WTC11 (cell line): Measurements from ENCODE around the gene MYO5B. TPM values are rescaled to one million over a fixed set of nuclear protein-coding genes. Genes with fewer than 3 reads are reported as not detected.

Source experiments
- ATAC-seq: fragments of 200-7000 bp; cut with Tn5 transposase; 2 replicates; pipeline ENCODE4 v1.10.0; 2021; ENCODE audit warnings: mild to moderate bottlenecking, moderate library complexity
- CTCF ChIA-PET: fragments of 300-600 bp; sonication (Branson Sonifier 250); formaldehyde crosslinking; loops from one replicate; lab custom pipeline; 2021; ENCODE audit warnings: antibody characterized with exemption; lab: Charles Lee
- POLR2A ChIA-PET: fragments of 350-600 bp; sonication (Branson Sonifier 250); formaldehyde crosslinking; loops from one replicate; lab custom pipeline; 2021; ENCODE audit warnings: antibody characterized with exemption; lab: Charles Lee
- DNase-seq: peaks from one replicate; pipeline ENCODE4 v3.0.0; 2021; ENCODE audit warnings: low spot score
- H3K27ac Mint-ChIP-seq: 2 replicates; pipeline ENCODE4 v1.8.0; 2021; ENCODE audit warnings: mixed read lengths
- H3K27me3 Mint-ChIP-seq: 2 replicates; pipeline ENCODE4 v1.8.0; 2021; ENCODE audit warnings: low read depth, mild to moderate bottlenecking, moderate library complexity, mixed read lengths
- H3K36me3 Mint-ChIP-seq: 2 replicates; pipeline ENCODE4 v1.8.0; 2021; ENCODE audit warnings: mixed read lengths
- H3K4me1 Mint-ChIP-seq: 2 replicates; pipeline ENCODE4 v1.8.0; 2022; ENCODE audit warnings: mixed read lengths
- H3K4me3 Mint-ChIP-seq: 2 replicates; pipeline ENCODE4 v1.8.0; 2021; ENCODE audit warnings: mild to moderate bottlenecking, moderate library complexity, mixed read lengths
- H3K9me3 Mint-ChIP-seq: 2 replicates; pipeline ENCODE4 v1.8.0; 2021; ENCODE audit warnings: mixed read lengths
- CREB1 ChIP-seq: sonication (generic); formaldehyde crosslinking; IDR thresholded peaks from 2 replicates; pipeline ENCODE4 v1.8.0; 2023; ENCODE audit warnings: mild to moderate bottlenecking, missing genetic modification reagents
- ETV6 ChIP-seq: sonication (generic); formaldehyde crosslinking; IDR thresholded peaks from 2 replicates; pipeline ENCODE4 v1.8.1; 2022; ENCODE audit warnings: mild to moderate bottlenecking, missing genetic modification reagents
- GRHL2 ChIP-seq: fragments of 250-450 bp; sonication (Bioruptor Pico); IDR thresholded peaks from 2 replicates; pipeline ENCODE4 v1.8.0; 2022; ENCODE audit warnings: mild to moderate bottlenecking, moderate library complexity; ENCODE audit not compliant: insufficient replicate concordance, severe bottlenecking
- NR2C2 ChIP-seq: sonication (generic); formaldehyde crosslinking; IDR thresholded peaks from 2 replicates; pipeline ENCODE4 v1.8.0; 2022; ENCODE audit warnings: mild to moderate bottlenecking, missing genetic modification reagents
- NR3C1 ChIP-seq: sonication (generic); formaldehyde crosslinking; conservative IDR thresholded peaks from 2 replicates; pipeline ENCODE4 v1.8.1; 2023; ENCODE audit warnings: low read depth, mild to moderate bottlenecking, missing genetic modification reagents
- PRRX2 ChIP-seq: fragments of 250-450 bp; sonication (Bioruptor Pico); IDR thresholded peaks from 2 replicates; pipeline ENCODE4 v1.8.0; 2021; ENCODE audit warnings: mild to moderate bottlenecking
- RELA ChIP-seq: sonication (generic); formaldehyde crosslinking; IDR thresholded peaks from 2 replicates; pipeline ENCODE4 v1.8.1; 2022; ENCODE audit warnings: missing genetic modification reagents, mild to moderate bottlenecking, borderline replicate concordance
- SMAD4 ChIP-seq: sonication (generic); formaldehyde crosslinking; IDR thresholded peaks from 2 replicates; pipeline ENCODE4 v1.8.0; 2022; ENCODE audit warnings: mild to moderate bottlenecking, missing genetic modification reagents
- SOX15 ChIP-seq: fragments of 250-450 bp; sonication (Bioruptor Pico); IDR thresholded peaks from 2 replicates; pipeline ENCODE4 v1.9.0; 2021; ENCODE audit warnings: mild to moderate bottlenecking
- ZNF219 ChIP-seq: sonication (generic); formaldehyde crosslinking; IDR thresholded peaks from 2 replicates; pipeline ENCODE4 v1.8.0; 2023; ENCODE audit warnings: missing genetic modification reagents, mild to moderate bottlenecking, borderline replicate concordance
- ZNF263 ChIP-seq: sonication (generic); formaldehyde crosslinking; IDR thresholded peaks from 2 replicates; pipeline ENCODE4 v1.8.1; 2022; ENCODE audit warnings: low read depth, mild to moderate bottlenecking, moderate library complexity, missing genetic modification reagents
- ZNF671 ChIP-seq: fragments of 250-450 bp; sonication (Bioruptor Pico); IDR thresholded peaks from 2 replicates; pipeline ENCODE4 v1.8.0; 2021; ENCODE audit warnings: mild to moderate bottlenecking
- total RNA-seq: library from RNA; stranded (reverse); gene quantifications from 3 replicates; pipeline ENCODE4 v1.2.3, GENCODE V29; 2021
- TF ChIP-seq, protein P1 (sequence below): fragments of 250-450 bp; sonication (Bioruptor Pico); conservative IDR thresholded peaks from 2 replicates; pipeline ENCODE4 v1.9.0; 2021; ENCODE audit warnings: mild to moderate bottlenecking
- TF ChIP-seq, protein P2 (sequence below): sonication (generic); formaldehyde crosslinking; IDR thresholded peaks from 2 replicates; pipeline ENCODE4 v1.8.0; 2022; ENCODE audit warnings: mild to moderate bottlenecking, missing genetic modification reagents
- TF ChIP-seq, protein P3 (sequence below): sonication (generic); formaldehyde crosslinking; IDR thresholded peaks from 2 replicates; pipeline ENCODE4 v1.8.0; 2022; ENCODE audit warnings: mild to moderate bottlenecking, missing genetic modification reagents
- TF ChIP-seq, protein P4 (sequence below): fragments of 200-600 bp; IDR thresholded peaks from 2 replicates; pipeline ENCODE4 v1.8.0; 2022; ENCODE audit warnings: antibody characterized with exemption
- TF ChIP-seq, protein P5 (sequence below): sonication (generic); formaldehyde crosslinking; IDR thresholded peaks from 2 replicates; pipeline ENCODE4 v1.8.0; 2022; ENCODE audit warnings: mild to moderate bottlenecking, missing genetic modification reagents
- TF ChIP-seq, protein P6 (sequence below): fragments of 250-450 bp; sonication (Bioruptor Pico); IDR thresholded peaks from 2 replicates; pipeline ENCODE4 v1.9.0; 2021; ENCODE audit warnings: mild to moderate bottlenecking, borderline replicate concordance

MYO5B gene
- total RNA-seq, 1 experiment from 2014 or later: 8.7 TPM

DNA sequence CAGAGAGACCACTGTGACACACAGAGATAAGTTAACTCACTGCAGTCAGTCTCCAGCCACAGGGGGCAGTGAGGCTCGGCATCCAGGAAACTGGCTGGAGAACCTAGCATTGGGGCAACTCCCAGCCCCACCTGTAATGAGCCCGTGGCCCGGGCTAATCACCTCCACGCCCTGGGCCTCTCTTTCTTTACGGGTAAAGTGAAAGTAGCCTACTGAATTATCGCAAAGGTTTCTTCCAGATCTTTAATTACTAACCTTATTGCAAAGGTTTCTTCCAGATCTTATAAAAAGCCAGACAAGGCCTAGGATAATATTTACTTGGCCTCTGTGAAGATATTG, 336.0 kb downstream of the MYO5B start (continued):
- TF ChIP-seq ETV6 (CRISPR knock-in tag) (no peak), SMAD4 (CRISPR knock-in tag) (no peak), RELA (CRISPR knock-in tag) (no peak), NR3C1 (CRISPR knock-in tag) (no peak), SOX15 (CRISPR knock-in tag) (no peak), CREB1 (CRISPR knock-in tag) (no peak), ZNF671 (CRISPR knock-in tag) (no peak), NR2C2 (CRISPR knock-in tag) (no peak)
- TF ChIP-seq, protein P1, sequence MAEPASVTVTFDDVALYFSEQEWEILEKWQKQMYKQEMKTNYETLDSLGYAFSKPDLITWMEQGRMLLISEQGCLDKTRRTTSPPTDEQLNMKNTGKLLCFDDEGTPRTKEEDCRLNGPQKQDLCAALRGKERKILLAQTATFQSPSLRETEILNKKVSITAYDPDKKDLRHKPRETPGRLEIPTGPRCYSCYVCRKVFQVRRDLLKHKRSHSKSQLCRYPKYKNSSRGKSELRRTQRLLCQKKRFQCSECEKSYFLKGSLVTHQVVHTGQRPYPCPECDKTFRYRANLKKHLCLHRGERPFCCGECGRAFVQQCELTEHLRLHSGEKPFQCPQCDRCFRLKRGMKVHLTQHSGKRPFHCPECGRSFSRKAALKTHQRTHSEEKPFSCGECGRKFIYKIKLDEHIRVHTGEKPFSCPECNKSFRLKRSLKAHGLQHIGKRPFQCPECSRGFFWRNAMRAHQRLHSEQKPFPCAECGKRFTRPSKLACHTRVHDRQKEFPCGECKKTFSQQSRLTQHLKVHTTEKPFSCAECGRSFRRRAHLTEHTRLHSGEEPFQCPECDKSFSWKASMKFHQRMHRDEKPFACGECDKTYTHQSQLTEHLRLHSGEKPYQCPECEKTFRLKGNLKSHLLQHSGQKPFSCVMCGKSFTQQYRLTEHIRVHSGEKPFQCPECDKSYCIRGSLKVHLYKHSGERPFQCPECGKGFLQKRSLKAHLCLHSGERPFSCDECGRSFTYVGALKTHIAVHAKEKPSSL (CRISPR knock-in tag): no peak
- TF ChIP-seq, protein P2, sequence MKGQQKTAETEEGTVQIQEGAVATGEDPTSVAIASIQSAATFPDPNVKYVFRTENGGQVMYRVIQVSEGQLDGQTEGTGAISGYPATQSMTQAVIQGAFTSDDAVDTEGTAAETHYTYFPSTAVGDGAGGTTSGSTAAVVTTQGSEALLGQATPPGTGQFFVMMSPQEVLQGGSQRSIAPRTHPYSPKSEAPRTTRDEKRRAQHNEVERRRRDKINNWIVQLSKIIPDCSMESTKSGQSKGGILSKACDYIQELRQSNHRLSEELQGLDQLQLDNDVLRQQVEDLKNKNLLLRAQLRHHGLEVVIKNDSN (CRISPR knock-in tag): no peak
- TF ChIP-seq, protein P3, sequence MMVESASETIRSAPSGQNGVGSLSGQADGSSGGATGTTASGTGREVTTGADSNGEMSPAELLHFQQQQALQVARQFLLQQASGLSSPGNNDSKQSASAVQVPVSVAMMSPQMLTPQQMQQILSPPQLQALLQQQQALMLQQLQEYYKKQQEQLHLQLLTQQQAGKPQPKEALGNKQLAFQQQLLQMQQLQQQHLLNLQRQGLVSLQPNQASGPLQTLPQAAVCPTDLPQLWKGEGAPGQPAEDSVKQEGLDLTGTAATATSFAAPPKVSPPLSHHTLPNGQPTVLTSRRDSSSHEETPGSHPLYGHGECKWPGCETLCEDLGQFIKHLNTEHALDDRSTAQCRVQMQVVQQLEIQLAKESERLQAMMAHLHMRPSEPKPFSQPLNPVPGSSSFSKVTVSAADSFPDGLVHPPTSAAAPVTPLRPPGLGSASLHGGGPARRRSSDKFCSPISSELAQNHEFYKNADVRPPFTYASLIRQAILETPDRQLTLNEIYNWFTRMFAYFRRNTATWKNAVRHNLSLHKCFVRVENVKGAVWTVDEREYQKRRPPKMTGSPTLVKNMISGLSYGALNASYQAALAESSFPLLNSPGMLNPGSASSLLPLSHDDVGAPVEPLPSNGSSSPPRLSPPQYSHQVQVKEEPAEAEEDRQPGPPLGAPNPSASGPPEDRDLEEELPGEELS (CRISPR knock-in tag): no peak

DNA sequence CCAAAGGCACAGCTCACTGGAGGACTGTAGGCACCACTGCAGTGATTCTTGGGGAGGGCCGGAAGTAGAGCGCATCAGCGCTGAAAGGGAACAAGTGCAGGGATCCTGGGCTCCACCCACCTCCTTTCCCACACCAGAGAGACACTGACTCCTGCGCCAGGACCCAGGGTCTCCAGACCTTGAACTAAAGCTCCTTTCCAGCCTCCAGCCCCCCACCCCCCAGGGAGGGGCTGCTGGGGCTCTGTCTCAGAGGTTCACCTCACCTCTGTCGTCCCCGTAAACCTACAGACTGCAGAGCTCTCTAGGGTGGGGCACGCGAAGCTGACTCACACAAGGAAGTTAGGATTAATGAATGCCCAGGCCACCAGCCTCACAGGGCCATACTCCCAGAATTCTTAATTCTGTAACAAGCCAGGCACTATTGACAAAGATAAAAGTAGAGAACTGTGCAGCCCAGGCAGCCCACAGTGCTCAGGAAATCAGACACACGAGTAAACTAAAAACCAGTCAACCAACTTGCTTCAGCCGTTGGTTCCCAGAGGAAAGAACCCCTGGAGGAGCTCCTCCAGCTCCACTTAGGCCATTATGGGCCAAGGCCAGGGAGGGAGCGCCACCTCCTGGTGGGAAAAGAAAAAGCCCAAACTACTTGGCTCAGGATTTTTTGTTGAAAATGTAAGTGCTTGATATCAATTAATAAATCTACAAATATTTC, 336.5 kb downstream of the MYO5B start:
- peaks cover 12% of the 10 kb centered on the region for H3K4me1 Mint-ChIP-seq
- CTCF ChIA-PET: interaction anchor here (0.6 to 5.2 kb wide), 68 partner anchors 9 to 398 kb away, joined by 3 to 51 read pairs (median 4); partner anchors contain the start of genes ACAA2 and C18orf32
- ATAC-seq (peak; percentile 75), DNase-seq (peak; percentile 79)
- H3K4me3 Mint-ChIP-seq: no peak overlapping the region
- H3K27me3 Mint-ChIP-seq: no peaks in the 10 kb centered on the region
- no peaks in the 10 kb centered on the region for H3K9me3 Mint-ChIP-seq
- H3K27ac Mint-ChIP-seq: peak overlapping the region; percentile 57
- POLR2A ChIA-PET: interaction anchor here (0.6 to 0.8 kb wide), 2 partner anchors 13 to 297 kb away, joined by 4 to 5 read pairs; no protein-coding TSS in a partner anchor
- TF ChIP-seq, protein P4, sequence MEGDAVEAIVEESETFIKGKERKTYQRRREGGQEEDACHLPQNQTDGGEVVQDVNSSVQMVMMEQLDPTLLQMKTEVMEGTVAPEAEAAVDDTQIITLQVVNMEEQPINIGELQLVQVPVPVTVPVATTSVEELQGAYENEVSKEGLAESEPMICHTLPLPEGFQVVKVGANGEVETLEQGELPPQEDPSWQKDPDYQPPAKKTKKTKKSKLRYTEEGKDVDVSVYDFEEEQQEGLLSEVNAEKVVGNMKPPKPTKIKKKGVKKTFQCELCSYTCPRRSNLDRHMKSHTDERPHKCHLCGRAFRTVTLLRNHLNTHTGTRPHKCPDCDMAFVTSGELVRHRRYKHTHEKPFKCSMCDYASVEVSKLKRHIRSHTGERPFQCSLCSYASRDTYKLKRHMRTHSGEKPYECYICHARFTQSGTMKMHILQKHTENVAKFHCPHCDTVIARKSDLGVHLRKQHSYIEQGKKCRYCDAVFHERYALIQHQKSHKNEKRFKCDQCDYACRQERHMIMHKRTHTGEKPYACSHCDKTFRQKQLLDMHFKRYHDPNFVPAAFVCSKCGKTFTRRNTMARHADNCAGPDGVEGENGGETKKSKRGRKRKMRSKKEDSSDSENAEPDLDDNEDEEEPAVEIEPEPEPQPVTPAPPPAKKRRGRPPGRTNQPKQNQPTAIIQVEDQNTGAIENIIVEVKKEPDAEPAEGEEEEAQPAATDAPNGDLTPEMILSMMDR: peak; percentile 86
- TF ChIP-seq, protein P5, sequence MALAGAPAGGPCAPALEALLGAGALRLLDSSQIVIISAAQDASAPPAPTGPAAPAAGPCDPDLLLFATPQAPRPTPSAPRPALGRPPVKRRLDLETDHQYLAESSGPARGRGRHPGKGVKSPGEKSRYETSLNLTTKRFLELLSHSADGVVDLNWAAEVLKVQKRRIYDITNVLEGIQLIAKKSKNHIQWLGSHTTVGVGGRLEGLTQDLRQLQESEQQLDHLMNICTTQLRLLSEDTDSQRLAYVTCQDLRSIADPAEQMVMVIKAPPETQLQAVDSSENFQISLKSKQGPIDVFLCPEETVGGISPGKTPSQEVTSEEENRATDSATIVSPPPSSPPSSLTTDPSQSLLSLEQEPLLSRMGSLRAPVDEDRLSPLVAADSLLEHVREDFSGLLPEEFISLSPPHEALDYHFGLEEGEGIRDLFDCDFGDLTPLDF: no peak
- H3K36me3 Mint-ChIP-seq: no peaks in the 10 kb centered on the region

DNA sequence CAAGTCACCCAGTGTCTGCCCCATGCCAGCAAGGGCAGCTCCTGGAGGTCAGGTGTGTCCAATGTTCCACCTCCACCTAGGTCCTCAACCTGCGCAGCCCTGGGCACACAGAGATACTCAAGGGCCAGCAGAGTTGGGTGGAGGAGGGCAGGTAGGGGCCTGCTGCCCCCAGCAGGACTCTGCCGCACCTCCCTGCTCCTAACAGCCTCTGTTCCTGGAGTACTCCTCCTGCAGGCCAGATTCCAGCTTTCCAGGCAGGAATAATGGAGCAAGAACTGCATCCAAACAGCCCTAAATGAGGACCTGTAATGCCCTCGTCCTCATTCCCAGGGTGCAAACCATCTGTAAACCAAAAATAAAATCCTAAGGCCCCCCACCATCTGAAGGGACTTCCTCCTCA, 337.2 kb downstream of the MYO5B start:
- Mint-ChIP-seq H3K27me3 (no peaks in the 10 kb centered on the region), H3K36me3 (no peaks in the 10 kb centered on the region), H3K27ac (no peak overlapping the region), H3K4me3 (no peak overlapping the region), H3K9me3 (no peaks in the 10 kb centered on the region), H3K4me1 (peaks cover 12% of the 10 kb centered on the region)
- ATAC-seq: peak; percentile 50
- ChIA-PET CTCF (interaction anchor here (0.8 to 5.2 kb wide), 26 partner anchors 8 to 393 kb away, joined by 3 to 51 read pairs (median 8); partner anchors contain the start of genes ACAA2 and C18orf32), POLR2A (no interaction called here)
- DNase-seq: no peak
- no peak for TF ChIP-seq PRRX2
- TF ChIP-seq ZNF219 (CRISPR knock-in tag): no peak
- TF ChIP-seq, protein P4: no peak
- no peak for TF ChIP-seq ZNF263 (CRISPR knock-in tag)
- no peak for TF ChIP-seq GRHL2 (CRISPR knock-in tag)
- TF ChIP-seq, protein P6, sequence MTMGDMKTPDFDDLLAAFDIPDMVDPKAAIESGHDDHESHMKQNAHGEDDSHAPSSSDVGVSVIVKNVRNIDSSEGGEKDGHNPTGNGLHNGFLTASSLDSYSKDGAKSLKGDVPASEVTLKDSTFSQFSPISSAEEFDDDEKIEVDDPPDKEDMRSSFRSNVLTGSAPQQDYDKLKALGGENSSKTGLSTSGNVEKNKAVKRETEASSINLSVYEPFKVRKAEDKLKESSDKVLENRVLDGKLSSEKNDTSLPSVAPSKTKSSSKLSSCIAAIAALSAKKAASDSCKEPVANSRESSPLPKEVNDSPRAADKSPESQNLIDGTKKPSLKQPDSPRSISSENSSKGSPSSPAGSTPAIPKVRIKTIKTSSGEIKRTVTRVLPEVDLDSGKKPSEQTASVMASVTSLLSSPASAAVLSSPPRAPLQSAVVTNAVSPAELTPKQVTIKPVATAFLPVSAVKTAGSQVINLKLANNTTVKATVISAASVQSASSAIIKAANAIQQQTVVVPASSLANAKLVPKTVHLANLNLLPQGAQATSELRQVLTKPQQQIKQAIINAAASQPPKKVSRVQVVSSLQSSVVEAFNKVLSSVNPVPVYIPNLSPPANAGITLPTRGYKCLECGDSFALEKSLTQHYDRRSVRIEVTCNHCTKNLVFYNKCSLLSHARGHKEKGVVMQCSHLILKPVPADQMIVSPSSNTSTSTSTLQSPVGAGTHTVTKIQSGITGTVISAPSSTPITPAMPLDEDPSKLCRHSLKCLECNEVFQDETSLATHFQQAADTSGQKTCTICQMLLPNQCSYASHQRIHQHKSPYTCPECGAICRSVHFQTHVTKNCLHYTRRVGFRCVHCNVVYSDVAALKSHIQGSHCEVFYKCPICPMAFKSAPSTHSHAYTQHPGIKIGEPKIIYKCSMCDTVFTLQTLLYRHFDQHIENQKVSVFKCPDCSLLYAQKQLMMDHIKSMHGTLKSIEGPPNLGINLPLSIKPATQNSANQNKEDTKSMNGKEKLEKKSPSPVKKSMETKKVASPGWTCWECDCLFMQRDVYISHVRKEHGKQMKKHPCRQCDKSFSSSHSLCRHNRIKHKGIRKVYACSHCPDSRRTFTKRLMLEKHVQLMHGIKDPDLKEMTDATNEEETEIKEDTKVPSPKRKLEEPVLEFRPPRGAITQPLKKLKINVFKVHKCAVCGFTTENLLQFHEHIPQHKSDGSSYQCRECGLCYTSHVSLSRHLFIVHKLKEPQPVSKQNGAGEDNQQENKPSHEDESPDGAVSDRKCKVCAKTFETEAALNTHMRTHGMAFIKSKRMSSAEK (CRISPR knock-in tag): no peak
